C4-2B (cell line): Measurements from ENCODE around the gene RNF34.

Experiments
- CTCF ChIP-seq: fragments of 450-650 bp; conservative IDR thresholded peaks from 2 replicates; pipeline ENCODE4 v1.5.1; 2017; ENCODE audit warnings: mild to moderate bottlenecking
- ZFX ChIP-seq: fragments of 450-650 bp; IDR thresholded peaks from 2 replicates; pipeline ENCODE4 v1.6.1; 2017

- no peak; the same call in 1 of the 2 replicates for TF ChIP-seq CTCF
- no peak for TF ChIP-seq ZFX
Measured at GRCh38 chr12:121383601-121384021, 16.3 kb upstream of the RNF34 start.
